Heart left ventricle (tissue), 16 donors: Measurements from ENCODE around the gene OR9G4. TPM values are rescaled to one million over a fixed set of nuclear protein-coding genes. Genes with fewer than 3 reads are reported as not detected.
A peak's percentile ranks its signal among the peaks of the same experiment; 100 is the strongest.

Experiments
- ATAC-seq, 4 donors: fragments of 200-7000 bp; cut with Tn5 transposase; one replicate each; pipeline ENCODE4 v1.9.1; 2020 to 2022; ENCODE audit warnings: moderate library complexity in 4 of 4, mild to moderate bottlenecking in 3 of 4, moderate number of reproducible peaks in 1 of 4
- DNase-seq, 5 donors: peaks; one replicate each; pipeline ENCODE4 v3.0.0-alpha.2; 2020
- H3K27ac ChIP-seq, 12 donors: fragments of 200-600 bp; sonication (generic) in 4 of 12; one replicate each; pipeline versions ENCODE4 v1.5.0 to v1.8.0; 2016 to 2022; ENCODE audit warnings: mild to moderate bottlenecking in 2 of 12
- H3K27me3 ChIP-seq, 9 donors: fragments of 200-600 bp; sonication (generic) in 2 of 9; one replicate each; pipeline versions ENCODE4 v1.5.1 to v1.8.0; 2016 to 2022; ENCODE audit warnings: mild to moderate bottlenecking in 3 of 9
- H3K36me3 ChIP-seq, 9 donors: fragments of 200-600 bp; sonication (generic) in 2 of 9; one replicate each; pipeline versions ENCODE4 v1.5.0 to v1.8.0; 2018 to 2022; ENCODE audit warnings: mild to moderate bottlenecking in 2 of 9
- H3K4me1 ChIP-seq, 12 donors: fragments of 200-600 bp; sonication (generic) in 4 of 12; one replicate each; pipeline versions ENCODE4 v1.5.0 to v1.8.0; 2016 to 2022; ENCODE audit warnings: mild to moderate bottlenecking in 3 of 12
- H3K4me3 ChIP-seq, 12 donors: fragments of 200-600 bp; sonication (generic) in 4 of 12; one replicate each; pipeline versions ENCODE4 v1.5.0 to v1.8.0; 2017 to 2022; ENCODE audit warnings: mild to moderate bottlenecking in 9 of 12, moderate library complexity in 4 of 12
- H3K9me3 ChIP-seq, 12 donors: fragments of 200-600 bp; sonication (generic) in 4 of 12; one replicate each; pipeline versions ENCODE4 v1.5.0 to v1.8.0; 2016 to 2022; ENCODE audit warnings: mild to moderate bottlenecking in 1 of 12
- CTCF ChIP-seq, 12 donors: fragments of 200-600 bp; sonication (generic) in 4 of 12; IDR thresholded peaks; one replicate each; pipeline versions ENCODE4 v1.5.0 to v1.8.0; 2018 to 2022; ENCODE audit warnings: antibody characterized with exemption in 12 of 12, mild to moderate bottlenecking in 5 of 12
- POLR2A ChIP-seq, 2 donors: fragments of 450-650 bp; IDR thresholded peaks; one replicate each; pipeline ENCODE4 v1.6.1; 2017; ENCODE audit warnings: antibody characterized with exemption in 2 of 2, mild to moderate bottlenecking in 2 of 2, moderate library complexity in 2 of 2
- WGBS, 4 donors: extraction: QIAGEN DNeasy Blood & Tissue Kit in 2 of 4; methylation state at CpG; one replicate each; pipeline versions ENCODE4 v1.1.5 to v1.1.7; 2013 to 2018; 5-methylcytosine and 5-hydroxymethylcytosine counted together
- intact Hi-C, 10 donors: fragments of 100-400 bp; cut with DNase I; formaldehyde crosslinking; loops; one replicate each; pipeline versions ENCODE4 v1.11.1 to v1.14.2; 2022
- polyA plus RNA-seq, 2 donors: library from polyadenylated mRNA; stranded (reverse); fragments of 200-250 nt; gene quantifications; one replicate each; pipeline ENCODE4 v1.2.3, GENCODE V29; 2013
- total RNA-seq, 9 donors: library from RNA; depleted of rRNA in 2 of 9; stranded (reverse); fragments of >200 nt in 2 of 9; fragmentation: NEBNext Ultra II Directional in 3 of 9; extraction: Animal tissue kit (Norgen Biotek cat#: 25700) in 3 of 9; gene quantifications; one replicate each; pipeline versions ENCODE4 v1.1.0 to v1.2.4, GENCODE V29; 2016 to 2023
- donor health status: ischemic (EF 13 %, LVEDD 7.1; RV severe dilation, severe dysfunction).
- donor health status: healthy with polysubstance abuse.
- donor health status: DM: no; HTN: yes; CAD: no.
- donor health status: DM: no; HTN: no; CAD: no.
- donor health status: ischemic (EF 25% LVEDD 6.9; RV normal size, moderate dysfunction).
- donor health status: ischemic (EF 25% LVEDD 5.7; RV mildly dilated, moderate dysfunction).
- donor health status: healthy.
- donor health status: DM: yes; HTN: yes; CAD: no.
- donor health status: ischemic (EF 35%, LVEDD 5.7; RV mildly dilated, moderate dysfunction).
- donor health status: nonischemic (EF 11% LVEDD 7.7; RV severe dilation, severe dysfunction).
- donor health status: DM: yes; HTN: yes; CAD: no.
- donor health status: PGD.
- donor health status: ischemic (EF 29% LVEDD 5.4; RV normal size, mild dysfunction).
- donor health status: nonischemic (EF 23%, LVEDD 6.1; RV moderate dilation, normal function).

The OR9G4 gene
- total and polyA plus RNA-seq, 11 donors: not detected

GRCh38 chr11:56705784-56706396 is 42.6 kb downstream of the OR9G4 start:
- no peaks in the 10 kb centered on the region for H3K4me1 ChIP-seq
- whole genome bisulfite sequencing, 4 donors: 54 to 75% (median 62%) methylated on average over 1 of the region's 1 CpG

GRCh38 chr11:56700914-56701485 is 47.5 kb downstream of the OR9G4 start:
- no peak for DNase-seq
- ATAC-seq: peak in 1 of 4 donors; percentile 34
- Histone ChIP-seq H3K4me3 (no peak overlapping the region), H3K27ac (no peak overlapping the region), H3K9me3 (no peaks in the 10 kb centered on the region), H3K36me3 (no peaks in the 10 kb centered on the region), H3K4me1 (no peaks in the 10 kb centered on the region), H3K27me3 (no peaks in the 10 kb centered on the region)
- WGBS, 4 donors: 55 to 64% (median 61%) methylated on average over 8 of the region's 8 CpGs
- intact Hi-C loops: no loop called here
- TF ChIP-seq POLR2A (IDR thresholded peaks at IDR 0.05): no peak
- TF ChIP-seq CTCF (IDR thresholded peaks at IDR 0.05): no peak

More at GRCh38 chr11:56705784-56706396, 42.6 kb downstream of the OR9G4 start:
- Histone ChIP-seq H3K27ac (no peak overlapping the region), H3K27me3 (no peaks in the 10 kb centered on the region), H3K36me3 (no peaks in the 10 kb centered on the region), H3K9me3 (peaks cover 0 to 19% (median 3%) of the 10 kb centered on the region in 12 donors), H3K4me3 (no peak overlapping the region)
- DNase-seq (no peak), ATAC-seq (no peak)
- TF ChIP-seq CTCF (IDR thresholded peaks at IDR 0.05) (no peak), POLR2A (IDR thresholded peaks at IDR 0.05) (no peak)
- intact Hi-C loops: no loop called here

- H3K36me3 ChIP-seq: no peaks in the 10 kb centered on the region
- DNase-seq (no peak), ATAC-seq (peak in 1 of 4 donors; percentile 45)
- 53 to 61% (median 55%) methylated on average over 10 of the region's 10 CpGs for WGBS, 4 donors
- no peaks in the 10 kb centered on the region for H3K27me3 ChIP-seq
- intact Hi-C loops: no loop called here
- no peaks in the 10 kb centered on the region for H3K9me3 ChIP-seq
- H3K4me1 ChIP-seq: no peaks in the 10 kb centered on the region
- TF ChIP-seq CTCF (IDR thresholded peaks at IDR 0.05) (no peak), POLR2A (IDR thresholded peaks at IDR 0.05) (no peak)
- H3K27ac ChIP-seq: no peak overlapping the region
- H3K4me3 ChIP-seq: no peak overlapping the region
Observed at GRCh38 chr11:56700242-56700913, 48.1 kb downstream of the OR9G4 start.

GRCh38 chr11:56698795-56699194 is 49.7 kb downstream of the OR9G4 start, which contains the start of gene OR9G1:
Gene OR9G1, plus strand, starts transcription at chr11:56699095. Its CDS starts 1,293 bp downstream, at chr11:56700388.
- TF ChIP-seq CTCF (IDR thresholded peaks at IDR 0.05) (no peak), POLR2A (IDR thresholded peaks at IDR 0.05) (no peak)
- H3K4me1 ChIP-seq: no peaks in the 10 kb centered on the region
- H3K36me3 ChIP-seq: no peaks in the 10 kb centered on the region
- ATAC-seq: no peak
- DNase-seq: no peak
- H3K27ac ChIP-seq: no peak within 1 kb of the TSS
- no peak within 1 kb of the TSS for H3K4me3 ChIP-seq
- intact Hi-C loops: no loop called here
- no peaks in the 10 kb centered on the region for H3K9me3 ChIP-seq
- peaks cover 0 to 5% (median 0%) of the 10 kb centered on the region in 9 donors for H3K27me3 ChIP-seq
- WGBS, 4 donors: 87 to 92% (median 90%) methylated on average over 1 of the region's 1 CpG
